ENCODE data around the gene PEF1.

The PEF1 gene

DNA sequence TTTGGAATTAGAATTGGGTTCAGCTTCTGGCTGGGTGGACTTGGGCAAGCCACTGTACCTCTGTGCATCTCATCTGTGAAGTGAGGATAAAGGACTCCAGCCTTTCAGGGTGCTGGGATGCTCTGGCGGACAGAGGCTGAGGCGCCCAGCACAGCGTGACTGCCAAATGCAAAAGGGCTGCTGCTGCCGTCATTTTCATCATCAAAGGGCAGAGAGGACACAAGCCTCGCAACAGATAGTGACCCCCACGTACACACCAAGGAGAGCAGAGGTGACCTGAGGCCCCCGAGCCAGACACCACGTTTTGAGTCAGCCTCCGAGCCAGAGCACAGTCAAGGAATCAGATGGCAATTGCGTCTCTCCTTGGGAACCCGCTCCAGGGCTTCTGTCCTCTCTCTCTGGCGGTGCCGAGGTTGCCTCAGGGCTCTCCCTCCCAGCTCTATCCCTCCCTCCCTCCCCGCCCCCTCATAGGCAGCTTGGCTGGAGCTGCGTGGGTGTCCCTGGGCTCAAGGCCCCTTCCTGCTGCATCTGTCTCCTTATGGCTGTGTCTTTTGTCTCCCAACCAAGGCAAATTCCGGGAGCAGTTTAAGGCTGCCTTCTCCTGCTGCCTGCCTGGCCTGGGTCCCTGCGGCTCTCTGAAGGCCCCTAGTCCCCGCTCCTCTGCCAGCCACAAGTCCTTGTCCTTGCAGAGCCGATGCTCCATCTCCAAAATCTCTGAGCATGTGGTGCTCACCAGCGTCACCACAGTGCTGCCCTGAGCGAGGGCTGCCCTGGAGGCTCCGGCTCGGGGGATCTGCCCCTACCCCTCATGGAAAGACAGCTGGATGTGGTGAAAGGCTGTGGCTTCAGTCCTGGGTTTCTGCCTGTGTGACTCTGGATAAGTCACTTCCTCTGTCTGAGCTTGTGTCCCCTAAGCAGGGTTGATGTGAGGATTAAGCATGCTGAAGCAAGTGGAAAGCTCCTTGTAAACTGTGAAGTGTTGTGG, 18.2 kb downstream of the PEF1 start:
- DNase-seq = no peak

DNA sequence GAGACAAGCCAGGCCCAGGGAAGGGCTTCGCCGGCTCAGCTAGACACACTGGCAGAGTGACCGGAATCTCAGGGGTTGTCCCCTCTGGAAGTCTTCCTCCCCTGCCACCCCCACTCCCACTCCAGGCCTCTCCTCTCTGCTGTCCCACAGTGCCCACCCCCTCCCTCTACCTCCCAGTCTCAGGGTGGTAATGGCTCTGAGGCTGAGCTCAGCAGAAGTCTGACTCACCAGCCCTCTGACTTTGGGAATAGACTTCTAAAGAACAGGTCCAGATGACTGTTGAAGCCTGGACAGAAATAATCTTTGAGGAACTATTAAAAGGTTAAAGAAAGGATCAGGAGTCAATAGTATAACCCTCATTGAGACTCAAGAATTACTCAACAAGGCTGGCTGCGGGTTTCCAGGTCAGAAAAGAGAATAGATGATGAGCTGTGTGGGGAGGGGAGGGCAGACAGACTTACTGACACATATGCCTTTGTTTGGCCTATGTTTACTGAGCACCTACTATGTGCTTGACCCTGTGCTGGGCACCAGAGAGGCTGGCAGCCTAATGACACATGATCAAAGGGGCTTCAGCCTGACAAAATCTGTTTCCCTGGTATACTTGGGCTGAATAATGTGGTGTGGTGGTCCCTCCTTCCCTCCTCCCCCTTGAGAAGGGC, 19.0 kb downstream of the PEF1 start:
- no peak for DNase-seq

DNA sequence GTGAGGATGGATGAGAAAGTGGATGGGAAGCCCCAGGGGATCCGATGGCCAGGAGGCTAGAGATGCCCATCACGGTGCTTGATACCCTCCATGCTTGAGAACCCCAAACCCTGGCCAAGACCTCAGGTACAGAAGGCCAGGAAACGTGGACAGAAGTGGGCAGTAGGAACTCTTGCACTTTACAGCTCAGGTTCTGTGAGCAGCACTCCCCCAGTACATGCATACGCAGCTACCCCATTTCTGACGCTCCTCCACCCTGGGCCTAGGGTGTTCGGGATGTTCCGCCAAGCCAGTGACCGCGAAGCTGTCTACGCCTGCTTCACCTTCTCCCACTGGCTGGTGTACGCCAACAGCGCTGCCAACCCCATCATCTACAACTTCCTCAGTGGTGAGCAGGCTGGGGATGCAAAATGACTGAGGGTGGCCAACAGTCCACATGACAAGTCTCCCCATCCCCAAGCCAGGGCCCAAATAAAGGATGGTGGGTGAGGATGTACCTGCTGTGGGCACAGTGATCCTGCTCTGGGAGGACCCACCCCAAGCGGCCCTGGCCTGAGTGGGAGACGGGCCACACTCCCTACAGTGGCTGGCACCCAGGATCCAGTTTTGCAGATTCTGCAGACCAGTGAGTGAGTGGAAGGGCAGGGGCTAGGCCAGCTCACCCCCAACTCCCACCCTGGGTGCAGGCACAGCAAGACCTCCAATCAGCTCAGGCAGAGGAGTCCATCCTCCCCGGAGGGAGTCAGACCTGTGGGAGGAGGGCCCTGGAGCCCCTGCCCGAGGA, 19.8 kb downstream of the PEF1 start:
- DNase-seq = no peak

DNA sequence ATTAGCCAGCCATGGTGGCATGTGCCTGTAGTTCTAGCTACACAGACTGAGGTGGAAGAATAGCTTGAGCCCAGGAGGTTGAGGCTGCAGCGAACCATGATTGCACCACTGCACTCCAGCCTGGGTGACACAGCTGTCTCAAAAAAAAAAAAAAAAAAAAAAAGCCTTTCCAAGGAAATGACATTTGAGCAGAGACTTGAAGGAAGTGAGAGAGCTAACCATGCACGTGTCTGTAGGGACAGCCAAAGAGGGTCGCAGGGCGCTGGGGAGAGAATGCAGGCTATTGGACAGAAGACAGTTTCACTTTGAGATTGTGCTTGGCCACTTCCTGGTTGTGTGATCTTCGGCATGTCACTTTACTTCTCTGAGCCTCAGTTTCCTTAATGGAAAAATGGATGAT, 20.4 kb downstream of the PEF1 start:
- DNase-seq = no peak

DNA sequence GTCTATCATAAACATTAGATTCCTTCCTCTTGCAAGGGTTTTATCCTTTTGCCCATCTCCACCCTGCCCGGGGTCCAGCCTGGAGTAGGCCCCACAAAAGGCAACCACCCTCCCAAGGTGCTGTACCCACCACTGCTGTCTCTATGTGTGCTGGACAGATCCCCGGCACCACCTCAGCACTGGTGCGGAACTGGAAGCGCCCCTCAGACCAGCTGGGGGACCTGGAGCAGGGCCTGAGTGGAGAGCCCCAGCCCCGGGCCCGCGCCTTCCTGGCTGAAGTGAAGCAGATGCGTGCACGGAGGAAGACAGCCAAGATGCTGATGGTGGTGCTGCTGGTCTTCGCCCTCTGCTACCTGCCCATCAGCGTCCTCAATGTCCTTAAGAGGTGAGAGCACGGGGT, 21.3 kb downstream of the PEF1 start:
- no peak for DNase-seq

DNA sequence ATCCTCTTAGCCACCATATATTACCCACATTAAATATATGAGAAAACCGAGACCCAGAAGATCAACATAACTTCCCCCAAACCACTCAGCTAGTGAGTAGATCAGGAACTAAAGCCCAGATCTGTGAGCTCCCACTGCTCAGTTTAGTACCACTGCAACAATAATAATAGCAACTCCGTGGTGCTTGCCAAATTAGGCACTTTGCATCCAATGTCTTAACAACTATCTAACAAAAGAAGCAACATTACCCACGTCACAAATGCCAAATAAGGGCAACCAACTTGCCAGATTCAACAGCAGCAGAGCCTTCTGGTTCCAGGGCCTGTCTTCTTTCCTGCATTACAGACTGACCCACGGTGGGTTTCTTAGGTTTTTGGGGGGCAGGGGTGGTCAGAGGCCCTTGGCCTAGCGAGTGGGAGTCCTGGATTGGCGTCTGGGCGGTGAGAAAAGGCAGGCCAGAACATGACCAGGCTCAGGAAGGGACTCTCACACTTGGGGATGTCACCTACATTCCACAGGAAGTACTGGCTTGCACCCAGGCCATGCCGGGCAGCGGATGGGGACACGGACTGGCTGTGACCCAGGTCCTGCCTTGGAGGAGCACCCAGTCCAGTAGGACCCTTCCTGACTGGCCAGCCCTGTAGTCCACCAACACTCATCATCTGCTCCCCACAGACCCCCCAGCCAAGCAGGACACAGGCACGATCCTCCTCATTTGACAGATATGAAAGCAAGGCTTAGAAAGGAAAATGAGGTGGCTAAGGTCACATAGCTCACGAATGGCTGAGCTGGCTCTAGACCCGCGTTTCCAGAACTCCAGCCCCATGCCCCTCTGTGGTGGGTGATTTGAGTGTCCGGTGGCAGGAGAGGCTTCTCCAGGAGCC, 22.6 kb downstream of the PEF1 start:
- no peak for DNase-seq

DNA sequence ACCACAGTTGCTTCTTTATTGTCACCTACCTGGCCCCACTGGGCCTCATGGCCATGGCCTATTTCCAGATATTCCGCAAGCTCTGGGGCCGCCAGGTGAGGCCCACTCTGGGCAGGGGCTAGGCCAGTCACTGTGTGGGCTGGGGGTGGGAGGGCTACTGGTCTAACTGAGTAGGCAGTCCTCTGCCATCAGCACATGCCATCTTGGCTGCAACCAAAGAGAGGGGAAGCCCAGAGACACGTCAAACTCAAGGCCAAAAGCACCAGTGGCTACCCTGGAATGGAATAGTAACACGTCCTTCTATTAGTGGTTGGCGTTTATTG, 23.2 kb downstream of the PEF1 start:
- DNase-seq = no peak

DNA sequence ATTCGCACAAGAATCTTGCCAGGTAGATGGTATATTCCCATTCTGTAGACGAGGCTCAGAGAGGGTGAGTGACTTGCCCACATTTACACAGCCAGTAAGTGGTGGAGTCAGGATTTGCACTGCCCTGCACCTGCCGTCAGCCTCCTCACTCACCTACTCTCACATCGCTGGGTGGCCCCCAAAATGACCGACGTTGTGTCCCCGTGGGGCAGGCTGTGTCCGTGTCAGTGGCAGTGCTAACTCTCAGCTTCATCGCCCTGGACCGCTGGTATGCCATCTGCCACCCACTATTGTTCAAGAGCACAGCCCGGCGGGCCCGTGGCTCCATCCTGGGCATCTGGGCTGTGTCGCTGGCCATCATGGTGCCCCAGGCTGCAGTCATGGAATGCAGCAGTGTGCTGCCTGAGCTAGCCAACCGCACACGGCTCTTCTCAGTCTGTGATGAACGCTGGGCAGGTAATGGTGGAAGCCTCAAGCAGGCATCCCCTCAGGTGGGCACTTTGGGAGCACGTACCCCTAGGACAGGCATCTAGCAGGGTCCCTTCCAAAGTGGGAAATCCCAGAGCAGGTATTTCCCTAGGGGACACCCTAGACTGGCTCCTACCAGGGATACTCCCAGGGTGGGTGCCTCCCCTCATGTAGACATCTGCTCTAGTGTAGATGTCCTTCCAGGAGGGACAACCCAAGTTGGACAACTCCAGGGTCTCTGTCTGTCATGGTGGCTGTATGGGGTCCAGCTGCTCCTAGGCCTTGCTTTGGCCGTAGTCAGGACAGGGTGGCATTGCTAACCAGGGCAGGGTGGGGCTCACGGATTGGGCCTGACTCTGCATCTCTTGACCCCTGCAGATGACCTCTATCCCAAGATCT, 23.8 kb downstream of the PEF1 start:
- no peak for DNase-seq

DNA sequence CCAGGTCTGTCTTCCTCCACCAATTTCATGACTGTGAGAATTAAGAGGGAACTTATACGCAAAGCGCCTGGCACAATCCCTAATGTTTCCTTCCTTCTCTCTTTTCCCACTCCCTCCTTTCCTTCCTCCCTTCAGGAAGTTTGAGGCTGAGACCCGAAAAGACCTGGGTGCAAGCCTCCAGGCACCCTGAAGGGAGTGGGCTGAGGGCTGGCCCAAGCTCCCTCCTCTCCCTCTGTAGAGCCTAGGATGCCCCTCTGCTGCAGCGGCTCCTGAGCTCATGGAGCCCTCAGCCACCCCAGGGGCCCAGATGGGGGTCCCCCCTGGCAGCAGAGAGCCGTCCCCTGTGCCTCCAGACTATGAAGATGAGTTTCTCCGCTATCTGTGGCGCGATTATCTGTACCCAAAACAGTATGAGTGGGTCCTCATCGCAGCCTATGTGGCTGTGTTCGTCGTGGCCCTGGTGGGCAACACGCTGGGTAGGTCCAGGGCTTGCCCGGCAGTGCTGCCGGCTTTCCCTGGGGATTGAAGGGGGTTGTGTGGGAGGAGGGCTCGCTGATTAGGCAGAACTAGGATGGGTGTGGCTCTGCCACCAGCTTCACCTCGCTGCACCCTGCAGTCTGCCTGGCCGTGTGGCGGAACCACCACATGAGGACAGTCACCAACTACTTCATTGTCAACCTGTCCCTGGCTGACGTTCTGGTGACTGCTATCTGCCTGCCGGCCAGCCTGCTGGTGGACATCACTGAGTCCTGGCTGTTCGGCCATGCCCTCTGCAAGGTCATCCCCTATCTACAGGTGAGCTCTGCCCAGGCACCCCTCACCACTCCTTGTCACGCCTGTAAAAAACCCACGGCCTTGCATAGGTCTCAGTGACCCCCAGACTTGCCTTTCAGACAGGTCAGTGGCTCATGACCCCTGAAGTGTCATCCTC, 25.5 kb downstream of the PEF1 start:
- no peak for DNase-seq

DNA sequence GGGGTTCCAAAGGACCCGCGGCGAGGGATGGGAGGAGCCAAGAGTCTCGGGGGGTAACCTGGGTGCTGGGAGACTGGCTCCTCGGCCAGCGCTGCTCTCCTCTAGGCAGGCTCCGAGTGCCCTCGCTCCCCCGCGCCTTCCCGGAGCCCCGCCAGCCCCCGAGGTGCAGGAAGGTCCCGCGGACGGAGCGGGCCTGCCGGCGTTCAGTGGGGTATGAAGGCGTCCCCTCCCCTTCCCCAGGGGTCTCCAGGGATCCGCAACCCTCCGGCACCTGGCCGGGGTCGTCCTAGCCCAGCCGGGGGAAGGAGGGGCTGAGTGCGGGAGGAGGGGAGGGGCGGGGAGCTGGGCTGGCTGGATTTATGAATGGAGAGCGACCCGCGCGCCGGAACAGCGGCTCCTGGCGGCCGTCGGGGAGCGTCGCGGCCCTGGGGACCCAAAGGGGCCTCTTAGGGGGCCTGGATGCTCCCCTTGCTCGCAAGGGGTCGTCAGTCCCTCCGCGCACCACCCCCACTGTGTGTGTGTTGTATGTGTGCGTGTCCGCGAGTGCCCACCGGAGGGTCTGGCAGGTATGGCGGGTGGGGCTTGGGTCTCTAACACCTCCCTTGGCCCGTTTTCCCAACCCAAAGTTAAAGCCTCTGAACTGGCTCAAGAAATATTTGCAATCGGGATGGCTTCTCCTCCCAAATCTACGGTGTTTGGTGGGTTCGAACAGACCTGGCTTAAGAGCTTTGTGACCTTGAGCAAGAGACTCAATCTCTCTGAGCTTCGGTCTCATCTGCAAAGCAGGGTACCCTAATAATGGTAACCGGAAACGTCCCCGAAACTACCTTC, 26.5 kb downstream of the PEF1 start:
- DNase-seq = peak; percentile 55

DNA sequence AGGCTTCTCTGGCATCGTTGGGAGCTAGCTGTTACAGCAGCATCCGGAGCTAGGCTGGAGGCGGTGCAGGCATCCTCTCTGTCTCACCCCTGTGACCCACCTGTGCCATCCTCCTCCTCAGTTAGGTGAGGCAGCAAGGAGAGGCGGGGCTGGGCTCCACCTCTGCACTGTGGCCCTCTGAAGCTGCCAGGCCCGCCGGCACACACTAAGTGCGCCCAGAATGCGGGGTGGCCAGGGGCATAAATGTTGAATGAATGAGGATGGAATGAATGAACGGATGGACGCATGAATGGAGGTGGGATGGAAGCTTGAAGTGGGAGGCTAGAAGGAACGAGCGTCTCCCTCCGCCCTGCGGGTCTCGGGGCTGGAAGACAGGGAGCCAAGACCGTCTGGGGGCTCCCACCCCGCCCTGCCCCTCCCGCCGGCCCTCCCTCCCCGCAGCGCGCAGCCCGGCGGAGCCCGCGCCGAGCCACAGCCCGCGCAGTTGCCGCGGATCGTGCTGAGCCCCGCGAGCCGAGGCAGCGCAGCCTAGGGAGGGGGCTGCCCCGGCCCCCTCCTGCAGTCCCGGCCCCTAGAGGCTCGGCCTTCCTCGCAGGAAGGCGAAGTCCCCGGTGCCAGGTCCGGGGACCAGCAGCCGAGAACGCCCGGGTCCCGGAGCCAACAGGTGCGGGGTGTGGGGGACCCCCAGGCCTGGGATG, 27.3 kb downstream of the PEF1 start, which contains the start of gene HCRTR1:
TSS of gene HCRTR1 (plus strand) at position 472 of the 698 bp plus-strand sequence. CDS start 1,504 bp downstream, outside the sequence.
- DNase-seq = no peak

DNA sequence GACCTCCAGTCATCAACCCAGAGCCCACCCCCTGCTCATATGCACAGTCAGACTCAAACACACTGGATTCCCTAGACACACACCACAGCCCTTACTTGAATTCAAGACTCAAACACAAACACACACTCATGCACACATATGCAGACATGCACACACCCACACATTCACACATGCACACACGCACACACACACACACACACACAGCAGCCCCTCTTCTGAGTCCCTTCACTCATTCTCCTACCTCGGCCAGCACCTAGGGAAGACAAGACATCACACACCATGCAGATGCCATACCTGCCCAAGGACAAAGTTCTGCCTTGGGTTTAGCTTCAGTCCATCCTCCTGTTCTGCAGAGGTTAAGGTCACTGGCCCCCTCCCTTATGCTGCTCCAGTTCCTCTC, 28.7 kb downstream of the PEF1 start:
- DNase-seq = no peak

DNA sequence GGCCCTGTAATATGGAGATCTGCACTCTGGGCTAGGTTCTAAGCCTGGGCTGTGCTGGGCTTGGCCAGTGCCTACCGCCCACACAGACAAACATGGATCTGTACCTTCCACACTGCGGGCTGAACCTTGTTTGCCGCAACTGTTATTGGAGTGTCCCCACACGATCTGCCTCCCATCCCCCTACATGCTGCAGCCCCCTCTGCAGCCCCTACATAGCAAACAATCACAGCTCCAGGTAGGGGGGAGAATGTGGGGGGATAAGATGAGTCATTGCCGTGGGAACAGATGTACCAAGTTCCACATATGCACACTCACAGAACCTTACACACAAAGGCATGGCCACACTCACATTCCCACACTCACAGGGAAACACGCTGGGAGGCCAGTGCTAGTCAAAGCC, 29.3 kb downstream of the PEF1 start:
- DNase-seq = no peak

DNA sequence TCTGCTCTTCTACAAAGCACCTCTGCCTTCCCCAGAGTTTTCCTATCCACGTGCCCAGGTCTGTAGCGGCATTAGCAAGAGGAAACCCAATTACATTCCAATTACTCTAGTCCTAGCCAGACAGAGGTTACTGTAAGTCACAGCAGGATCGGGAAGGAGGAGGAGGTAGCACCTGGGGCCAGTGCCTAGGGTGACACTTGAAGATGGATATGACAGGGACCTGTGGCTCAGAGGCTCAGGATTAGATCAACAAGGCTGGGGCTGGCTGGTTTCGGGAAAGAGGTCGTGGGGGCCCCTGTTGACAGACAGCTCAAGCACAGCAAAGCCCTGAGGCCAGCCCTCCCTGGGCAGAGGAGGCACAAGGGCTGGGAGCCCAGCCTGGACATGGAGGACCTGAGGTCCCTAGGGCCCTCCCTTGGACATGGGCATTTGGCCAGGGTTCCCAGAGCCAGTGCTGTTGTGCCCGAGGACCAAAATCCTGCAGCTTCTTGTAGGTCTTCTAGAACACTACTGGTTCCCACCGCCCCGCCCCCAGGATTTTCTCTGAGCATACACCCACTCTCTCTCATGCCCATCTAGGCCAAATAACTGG, 30.2 kb downstream of the PEF1 start:
- no peak for DNase-seq

DNA sequence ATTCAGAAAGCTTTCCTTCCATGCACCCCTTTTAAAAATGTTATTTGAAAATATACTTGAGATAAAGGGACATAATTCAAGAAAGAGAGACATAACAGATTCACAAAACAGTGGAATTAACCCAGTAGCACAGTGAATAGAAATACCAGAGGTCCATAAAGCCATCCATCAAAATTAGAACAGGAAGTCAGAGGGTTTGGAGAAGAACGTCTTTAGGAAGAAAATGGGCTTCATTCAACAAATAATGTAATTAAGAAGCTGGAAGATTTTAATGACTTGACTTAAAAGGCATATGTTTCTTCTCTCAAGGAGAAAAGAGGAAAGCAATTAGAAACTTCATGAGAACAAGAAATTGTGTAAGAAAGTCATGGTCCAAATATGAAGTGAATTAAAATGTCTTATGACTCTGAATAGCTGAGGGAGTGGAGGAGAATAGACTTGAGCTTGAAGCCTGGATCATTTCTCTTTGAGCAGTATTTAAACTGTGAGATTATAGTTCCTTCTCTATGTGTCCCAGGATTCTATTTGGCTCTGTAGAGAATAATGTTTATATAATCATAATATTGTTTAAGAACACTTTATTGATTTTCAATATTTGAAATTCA, 35.1 kb downstream of the PEF1 start:
- DNase-seq = no peak

DNA sequence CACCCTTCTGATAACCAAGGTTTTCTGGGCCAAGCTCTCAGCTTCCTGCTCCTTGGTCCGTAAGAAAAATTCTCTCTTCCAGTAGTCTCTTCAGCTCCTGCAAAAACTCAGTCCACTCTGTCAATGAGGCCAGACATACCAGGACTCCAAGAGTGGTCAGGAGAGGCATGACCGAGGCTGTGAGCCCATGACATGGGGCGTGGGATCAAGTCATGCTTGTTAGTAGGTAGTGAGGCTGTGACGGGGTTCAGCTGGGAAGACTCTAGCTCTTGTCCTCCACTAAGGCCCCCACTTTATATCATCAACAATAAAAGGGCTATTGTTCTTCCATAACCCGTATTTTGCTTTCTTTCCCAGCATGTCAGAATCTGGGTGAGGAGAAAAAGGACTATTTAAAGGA, 37.3 kb downstream of the PEF1 start:
- DNase-seq = no peak

DNA sequence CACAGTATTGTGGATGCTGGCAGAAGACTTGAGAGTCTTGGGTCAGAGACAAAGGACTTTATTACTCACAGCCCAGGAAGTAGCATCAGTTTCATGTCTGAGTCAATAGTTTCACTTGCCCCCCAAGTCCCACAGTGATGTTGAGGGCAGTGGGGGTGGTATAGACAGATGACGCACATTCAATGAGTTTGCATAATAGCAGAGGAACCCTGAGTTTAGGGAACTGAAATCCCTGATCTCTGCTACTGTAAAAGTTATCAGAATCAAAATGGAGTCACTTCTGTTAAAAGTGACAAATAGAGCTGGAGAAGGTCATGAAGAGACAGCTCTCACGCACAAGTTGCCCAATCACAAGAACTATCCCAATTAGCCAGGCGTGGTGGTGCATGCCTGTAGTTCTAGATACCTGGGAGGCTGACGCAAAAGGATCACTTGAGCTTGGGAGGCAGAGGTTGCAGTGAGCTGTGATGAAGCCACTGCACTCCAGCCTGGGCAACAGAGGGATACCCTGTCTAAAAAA, 38.7 kb downstream of the PEF1 start:
- no peak for DNase-seq

DNA sequence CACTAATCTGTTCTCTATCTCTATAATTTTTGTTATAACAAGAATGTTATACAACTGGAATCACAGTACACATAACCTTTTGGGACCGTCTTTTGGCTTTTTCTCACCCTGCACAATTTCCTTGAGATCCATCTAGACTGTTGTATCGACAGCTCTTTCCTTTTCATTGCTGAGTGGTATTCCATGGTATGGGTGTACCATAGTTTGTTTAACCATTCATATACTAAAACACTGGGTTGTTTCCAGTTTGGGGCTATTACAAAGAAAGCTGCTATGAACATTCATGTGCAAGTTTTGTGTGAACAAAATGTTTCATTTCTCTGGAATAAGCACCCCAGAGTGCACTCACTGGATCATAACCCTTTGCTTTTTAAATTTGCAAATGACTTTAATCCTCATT, 42.6 kb downstream of the PEF1 start:
- no peak for DNase-seq
